Stimulated activated CD8-positive, alpha-beta memory T cell treated with anti-CD3 and anti-CD28 coated beads, Interleukin-4, amount 100 ng/mL, for 24 hours (primary cell): Measurements from ENCODE around the gene AGBL1.

Source experiments
- DNase-seq: peaks from one replicate; pipeline ENCODE4 v3.0.0-alpha.2; 2020; ENCODE audit warnings: low read depth

Gene AGBL1

DNA sequence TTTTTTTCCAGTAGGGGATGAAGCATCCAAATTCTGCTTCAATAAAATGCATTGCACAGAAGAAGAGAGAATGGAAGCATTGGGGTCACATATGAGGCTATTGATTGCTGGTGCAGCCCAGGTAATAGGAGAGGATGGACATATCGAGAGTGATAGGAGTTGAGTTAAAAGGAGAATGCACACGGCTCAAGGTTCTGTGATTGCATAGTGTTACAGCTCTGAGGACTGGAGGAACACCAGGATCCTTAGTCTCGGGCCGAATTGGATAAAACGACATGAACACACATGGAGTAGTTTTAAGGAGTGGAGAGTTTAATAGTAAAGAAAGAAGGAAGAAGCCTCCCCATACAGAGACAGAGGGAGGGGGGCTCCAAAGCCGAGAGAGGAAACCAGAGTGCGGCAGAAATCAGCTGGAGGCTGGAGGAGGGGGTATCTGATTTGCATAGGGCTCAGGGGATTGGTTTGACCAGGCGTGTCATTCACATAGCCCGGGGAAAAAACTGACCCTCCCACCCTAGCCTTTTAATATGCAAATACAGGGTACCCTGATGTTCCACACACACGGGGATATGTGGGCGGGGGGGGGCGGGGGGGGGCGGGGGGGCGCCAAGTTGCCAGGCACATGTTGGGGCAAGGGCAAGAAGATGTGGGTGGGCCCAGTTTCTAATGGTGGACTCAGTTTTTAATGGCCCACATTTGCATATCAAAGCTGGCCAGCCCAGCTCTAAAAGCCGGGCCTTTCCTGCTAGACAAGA, 156.9 kb downstream of the AGBL1 start:
- no peak for DNase-seq

DNA sequence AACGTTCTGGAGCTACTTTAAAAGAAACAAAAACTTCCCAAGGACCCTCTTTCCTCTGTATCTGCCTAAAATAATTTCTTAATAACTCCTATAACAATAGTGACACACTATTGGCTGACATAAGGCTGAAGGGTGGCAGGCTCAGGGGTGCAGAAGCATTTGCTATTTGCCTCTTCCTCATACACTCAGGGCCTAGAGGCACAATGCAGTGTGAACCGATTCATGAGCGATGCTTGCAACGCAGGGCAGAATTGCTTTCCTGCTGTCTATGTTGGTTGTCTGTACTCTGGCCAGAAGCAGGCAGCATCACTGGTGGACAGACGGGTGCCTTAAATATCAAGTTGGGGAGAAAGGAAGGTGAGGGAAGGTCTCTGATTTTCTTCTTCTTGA, 157.4 kb downstream of the AGBL1 start:
- DNase-seq = no peak

DNA sequence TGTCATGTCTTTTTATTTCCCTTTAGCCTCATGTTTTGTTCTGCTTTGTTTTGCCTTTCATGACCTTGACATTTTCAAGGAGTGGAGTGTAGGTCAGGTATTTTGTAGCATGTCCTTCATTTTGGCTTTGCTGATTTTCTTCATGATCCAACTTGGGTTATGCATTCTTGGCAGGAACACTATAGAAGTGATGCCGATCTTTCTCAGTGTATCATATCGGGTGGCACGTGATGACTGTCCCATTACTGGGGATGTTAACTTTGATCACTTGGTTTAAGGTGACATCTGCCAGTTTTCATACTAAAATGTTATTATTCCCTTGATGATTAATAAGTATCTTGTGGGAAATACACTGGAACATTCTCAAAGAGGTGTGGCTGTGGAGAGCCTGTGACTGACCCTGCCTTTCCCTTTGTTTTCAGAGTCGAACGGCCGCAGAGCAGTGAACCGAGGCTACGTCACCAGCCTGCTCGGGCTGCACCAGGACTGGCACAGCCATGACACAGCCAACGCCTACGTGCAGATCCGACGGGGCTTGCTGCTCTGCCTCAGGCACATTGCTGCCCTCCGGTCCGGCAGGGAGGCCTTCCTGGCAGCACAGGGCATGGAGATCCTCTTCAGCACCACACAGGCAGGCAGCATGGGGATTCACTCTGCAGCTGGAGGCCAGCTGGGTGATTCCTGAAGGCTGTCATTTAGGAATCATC, 167.7 kb downstream of the AGBL1 start:
- DNase-seq = no peak

DNA sequence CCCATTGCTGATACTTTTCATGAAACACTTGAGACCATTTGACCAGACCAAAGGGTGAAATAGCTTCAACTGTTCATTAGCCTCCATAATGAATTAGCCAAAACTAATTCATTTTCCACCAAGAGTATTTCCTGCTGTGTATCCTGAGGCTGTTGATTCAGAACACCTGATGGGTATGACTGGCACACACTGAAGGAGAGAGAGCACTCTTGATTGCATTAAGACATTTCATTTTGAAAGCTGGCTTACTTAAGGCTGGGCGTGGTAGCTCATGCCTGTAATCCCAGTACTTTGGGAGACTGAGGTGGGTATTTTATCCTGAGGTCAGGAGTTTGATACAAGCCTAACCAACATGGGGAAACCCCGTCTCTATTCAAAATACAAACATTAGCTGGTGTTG, 175.6 kb downstream of the AGBL1 start:
- DNase-seq = no peak

DNA sequence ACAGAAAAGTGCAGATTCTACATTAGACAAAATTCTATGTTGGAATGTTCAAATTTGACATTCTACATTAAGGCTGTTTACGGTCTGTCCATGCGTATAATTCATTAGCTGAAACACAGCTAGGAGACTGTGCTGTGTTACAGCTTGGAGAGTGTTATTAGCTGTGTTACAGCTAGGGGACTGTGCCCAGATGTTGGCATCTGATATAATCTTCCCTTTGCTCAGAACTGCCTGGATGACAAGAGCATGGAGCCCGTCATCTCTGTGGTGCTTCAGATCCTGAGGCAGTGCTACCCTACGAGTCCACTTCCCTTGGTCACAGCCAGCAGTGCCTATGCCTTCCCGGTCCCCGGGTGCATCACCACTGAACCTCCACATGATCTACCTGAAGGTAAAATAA, 177.0 kb downstream of the AGBL1 start:
- DNase-seq = no peak

DNA sequence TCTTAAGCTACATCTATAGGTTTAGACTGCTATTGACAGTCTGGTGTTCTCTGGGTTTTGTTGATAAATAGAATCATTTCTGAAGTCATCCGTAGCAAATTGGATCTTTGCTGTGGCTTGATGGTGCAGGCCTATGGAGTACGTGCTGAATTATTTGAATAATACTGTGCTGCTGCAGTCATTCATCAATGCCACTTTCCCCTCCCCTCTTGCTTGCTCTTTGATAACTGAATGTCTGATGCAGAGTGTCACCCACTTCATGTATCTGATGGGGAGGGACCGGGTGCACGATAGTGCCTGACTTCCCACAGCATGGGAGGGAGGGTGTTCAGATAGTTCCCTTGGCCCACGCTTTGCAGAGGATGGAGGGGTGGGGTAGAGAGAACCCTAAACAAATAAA, 179.9 kb downstream of the AGBL1 start:
- DNase-seq = no peak

DNA sequence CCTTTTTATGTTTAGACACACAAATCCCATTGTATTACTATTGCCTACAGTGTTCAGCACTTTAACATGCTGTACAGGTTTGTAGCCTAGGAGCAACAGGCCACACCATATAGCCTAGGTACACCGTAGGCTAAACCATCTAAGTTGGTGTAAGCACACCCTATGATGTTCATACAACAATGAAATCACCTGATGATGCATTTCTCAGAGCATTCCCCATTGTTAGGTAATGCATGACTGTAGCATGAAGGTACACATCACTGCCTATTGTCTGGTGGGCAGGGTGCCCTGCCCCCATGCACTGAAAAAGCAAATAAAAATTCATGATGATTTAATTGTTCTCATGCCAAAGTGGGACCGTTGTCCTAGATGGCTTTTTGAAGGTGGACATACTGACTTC, 183.6 kb downstream of the AGBL1 start:
- no peak for DNase-seq

DNA sequence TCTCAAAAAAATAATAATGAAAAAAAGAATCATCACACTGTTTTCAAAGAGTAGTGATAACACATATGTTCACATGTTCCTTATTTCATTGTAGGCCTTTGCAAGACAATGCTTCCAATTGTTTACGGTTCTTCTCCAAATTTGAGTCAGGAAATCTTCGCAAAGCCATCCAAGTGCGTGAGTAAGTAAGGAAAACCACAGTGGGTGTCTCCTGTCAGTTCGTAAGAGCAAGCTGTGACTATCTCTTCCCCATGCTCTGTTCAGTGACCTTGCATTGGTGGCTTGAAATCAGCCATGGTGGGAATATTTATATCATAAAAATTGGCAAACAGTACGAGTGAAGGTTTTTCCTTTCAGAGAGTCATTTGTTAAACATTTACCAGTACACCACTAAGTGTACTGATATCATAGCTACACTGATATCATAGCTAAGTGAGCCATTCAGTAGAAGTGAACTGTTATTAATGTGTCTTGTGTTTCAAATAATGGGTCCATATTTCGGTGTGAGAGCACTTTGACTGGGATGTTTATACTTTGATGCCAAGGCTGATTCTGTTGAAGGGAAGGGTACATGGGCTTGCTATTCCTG, 187.3 kb downstream of the AGBL1 start:
- DNase-seq = no peak

DNA sequence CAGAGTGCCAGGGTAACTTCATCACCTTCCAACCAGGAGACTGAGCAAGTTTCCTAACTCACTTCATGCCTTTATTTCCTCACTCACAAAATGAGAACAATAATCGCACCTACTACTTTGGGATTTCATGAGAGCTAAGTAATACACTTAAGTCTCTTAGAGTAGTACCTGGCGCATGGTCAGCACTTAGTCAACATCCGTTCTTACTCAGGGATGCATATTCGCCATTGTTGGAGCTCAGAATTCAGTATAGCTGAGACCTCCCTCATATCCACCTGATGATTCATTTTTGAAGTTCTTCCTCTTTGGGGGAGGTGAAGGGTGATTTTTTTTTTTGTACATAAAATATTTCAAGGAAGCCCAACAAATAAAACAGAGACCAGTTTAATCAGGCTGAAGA, 188.2 kb downstream of the AGBL1 start:
- no peak for DNase-seq

DNA sequence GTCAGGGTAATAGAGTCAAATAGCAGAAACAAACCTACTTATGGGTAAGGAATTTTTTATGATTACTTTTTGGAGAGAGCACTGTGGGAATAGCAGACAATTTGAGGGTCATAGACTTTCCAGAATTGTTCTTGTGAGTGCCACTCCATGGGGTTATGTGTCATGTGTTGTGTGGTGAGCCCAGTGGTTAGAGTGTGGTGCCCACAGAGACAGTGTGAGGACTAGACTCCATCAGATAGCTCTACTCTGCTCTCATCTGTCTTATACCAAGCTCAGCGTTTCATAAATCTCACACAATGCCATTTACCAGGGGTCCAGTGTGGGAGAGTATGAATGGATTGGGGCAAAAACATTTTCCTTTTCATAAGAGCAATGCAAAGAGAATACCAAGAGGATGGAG, 188.9 kb downstream of the AGBL1 start:
- no peak for DNase-seq

DNA sequence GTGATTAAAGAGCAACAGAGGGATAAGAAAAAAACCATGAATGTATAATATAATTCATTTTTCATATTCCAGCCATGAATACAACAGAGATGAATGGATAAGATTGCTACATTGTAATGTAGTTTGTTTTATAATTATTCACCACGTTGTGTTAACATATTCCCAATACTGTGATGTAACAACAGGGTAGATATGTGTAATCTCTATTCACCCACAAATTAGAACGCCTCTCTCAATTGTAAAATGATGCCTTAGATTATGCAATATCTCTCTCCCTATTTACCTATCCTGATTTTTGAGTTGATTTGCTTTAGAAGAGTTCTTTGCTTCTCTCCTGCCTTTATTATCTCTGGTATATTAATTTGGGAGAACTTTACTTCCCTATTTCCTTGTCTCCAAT, 193.6 kb downstream of the AGBL1 start:
- DNase-seq = no peak

DNA sequence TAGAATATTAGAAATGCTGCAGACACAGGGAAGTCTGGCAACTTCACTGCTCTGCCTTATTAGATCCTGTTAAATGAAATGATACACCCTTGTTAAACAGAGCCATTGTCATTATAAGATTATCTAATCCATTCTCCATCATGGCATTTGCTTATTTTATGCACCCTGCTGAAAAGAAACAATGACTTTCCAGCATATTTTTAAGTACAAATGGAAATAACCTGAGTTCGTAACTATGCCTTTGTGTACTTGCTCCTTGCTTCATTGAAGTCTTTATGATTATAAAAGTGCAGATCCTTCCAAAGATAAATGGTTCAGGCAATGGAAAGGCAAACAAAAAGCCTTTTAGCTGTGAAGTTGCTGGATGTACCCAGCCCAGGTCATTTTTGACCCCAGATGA, 195.7 kb downstream of the AGBL1 start:
- no peak for DNase-seq

DNA sequence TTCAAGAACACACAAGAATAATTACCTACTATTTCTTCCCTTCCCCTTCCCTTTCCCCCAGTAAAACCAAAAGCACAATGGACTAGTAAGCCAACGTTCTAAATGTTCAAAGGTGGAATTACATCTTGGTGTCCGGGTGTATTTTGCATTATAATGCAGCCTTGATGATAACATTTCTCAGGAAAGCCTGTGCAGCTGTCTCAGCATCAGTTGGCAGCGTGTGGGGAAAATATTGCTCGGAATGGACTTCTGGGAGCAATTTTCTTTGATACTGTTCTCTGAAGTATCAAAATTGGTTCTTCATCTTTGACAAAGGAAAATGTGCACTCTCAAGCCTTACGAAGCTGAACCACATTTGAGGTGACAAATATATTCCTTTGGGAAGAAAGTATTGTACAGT, 198.9 kb downstream of the AGBL1 start:
- DNase-seq = no peak

DNA sequence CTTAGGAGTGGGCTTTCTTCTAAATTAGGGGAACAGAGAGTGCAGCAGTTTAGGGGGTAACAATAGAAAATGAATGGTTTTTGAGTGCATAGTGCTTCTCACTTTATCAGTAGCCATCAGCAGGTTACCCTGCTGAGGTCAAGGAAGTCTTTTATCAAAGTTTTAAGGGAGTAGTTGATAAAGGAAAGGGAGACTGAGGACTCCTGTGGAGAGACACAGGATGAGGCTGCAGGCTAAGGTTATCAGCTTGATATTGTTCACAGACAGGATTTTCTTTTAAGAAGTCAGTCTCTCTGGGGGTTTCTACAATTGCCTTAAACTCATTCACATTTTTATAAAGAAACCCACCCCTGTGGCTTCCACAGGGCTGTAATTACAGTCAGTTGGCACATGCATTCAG, 205.0 kb downstream of the AGBL1 start:
- DNase-seq = no peak

DNA sequence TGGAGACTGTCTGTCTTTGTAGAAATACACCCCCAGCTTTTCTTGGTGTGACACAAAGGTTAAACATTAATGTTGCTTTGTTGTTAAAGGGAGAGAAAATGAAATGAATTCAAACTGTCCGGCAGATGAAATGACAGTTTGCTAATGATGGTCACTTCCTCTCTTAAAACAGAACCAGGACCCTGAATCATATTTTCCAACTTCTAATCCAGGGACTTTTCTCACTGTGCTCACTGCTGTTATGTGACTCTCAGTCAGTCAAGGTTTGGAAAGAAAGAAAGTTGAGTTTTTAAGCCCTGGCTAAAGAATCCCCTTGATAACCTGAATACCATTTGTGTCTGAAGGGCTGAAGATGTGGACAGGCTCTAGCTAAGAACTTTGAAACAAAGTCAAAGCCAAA, 215.8 kb downstream of the AGBL1 start:
- DNase-seq = no peak

DNA sequence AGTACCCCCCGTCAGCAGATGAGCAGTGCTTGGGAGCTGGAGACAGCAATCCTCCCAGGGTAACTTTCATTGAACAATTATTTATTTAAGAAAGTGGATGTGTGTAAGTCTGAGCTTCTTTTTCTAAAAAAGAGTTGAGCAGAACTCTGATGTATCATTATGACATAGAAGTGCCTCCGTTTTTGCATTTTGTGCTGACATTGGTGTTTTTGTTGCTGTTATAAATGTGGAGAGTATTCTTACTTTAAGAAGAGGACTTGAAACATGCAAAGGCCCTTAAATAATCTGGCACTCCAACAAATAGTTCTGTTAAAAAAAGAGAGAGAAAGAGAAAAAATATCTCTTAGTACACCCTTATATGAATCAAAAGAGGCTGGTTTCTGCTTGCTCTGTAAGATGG, 217.1 kb downstream of the AGBL1 start:
- no peak for DNase-seq

DNA sequence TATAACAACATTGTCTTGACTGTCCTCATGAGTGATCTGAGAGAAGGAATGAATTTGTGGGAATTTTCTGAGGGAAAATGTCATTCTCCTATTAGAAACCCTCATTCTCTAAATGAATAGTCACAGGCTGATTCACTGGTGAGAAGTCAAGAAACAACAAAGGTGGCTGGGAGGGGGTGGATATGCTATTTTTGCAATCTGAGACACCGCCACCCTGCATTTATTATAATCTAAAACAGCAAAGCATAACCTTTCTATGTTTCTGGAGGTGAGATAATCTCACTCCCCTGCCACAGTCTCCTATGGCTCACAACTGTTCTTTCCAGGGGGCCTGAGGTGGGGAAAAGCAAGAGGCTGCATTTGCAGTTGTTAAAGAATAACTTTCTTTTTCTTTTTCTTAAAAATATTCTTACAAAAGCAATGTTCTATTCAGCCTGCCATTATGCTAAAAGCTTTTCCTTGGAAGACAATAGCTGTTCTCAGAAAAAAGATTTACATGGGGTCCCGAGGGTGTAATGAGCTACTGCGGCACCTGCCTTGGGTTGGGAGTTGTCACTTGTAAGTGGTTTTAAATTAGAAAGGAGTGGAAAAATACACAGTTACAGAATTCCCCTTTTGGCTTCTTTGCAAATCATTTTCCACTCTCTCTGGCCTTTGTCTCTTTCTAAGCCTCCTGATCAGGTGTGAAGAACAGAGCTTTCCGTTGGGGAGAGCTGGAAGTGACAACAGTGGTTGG, 220.9 kb downstream of the AGBL1 start:
- DNase-seq = no peak

DNA sequence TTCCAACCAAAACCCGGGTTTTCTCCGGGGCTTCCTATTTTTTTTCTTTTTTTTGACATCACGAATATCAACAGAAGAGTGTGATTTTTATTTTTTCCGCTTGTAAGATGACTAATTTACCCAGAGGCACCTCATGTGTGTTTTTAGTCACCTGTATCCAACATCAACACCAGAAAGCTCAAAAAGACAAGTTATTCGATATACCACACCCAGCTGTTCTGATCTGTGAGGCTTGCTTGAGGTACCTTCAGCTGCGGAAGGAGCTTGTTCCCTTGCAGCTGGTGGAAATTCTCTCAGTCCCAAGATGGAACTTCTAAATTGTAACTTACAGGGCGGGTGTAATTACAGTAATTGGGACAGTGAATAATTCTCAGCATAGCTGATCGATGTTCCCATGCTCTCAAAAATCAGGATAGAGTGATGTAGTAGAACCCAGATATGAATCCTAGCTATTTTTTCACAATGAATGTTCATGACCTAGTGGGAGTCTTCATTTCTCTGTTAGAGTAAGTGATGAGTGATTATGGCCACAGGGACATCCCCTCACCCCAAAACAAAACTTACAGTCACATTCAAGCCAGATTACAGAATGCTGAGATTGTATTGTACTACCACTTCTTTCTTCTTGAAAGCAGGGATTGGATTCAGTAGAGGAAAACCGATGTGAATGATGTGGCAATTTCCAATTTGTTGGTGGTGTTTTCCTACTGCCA, 232.1 kb downstream of the AGBL1 start:
- no peak for DNase-seq

DNA sequence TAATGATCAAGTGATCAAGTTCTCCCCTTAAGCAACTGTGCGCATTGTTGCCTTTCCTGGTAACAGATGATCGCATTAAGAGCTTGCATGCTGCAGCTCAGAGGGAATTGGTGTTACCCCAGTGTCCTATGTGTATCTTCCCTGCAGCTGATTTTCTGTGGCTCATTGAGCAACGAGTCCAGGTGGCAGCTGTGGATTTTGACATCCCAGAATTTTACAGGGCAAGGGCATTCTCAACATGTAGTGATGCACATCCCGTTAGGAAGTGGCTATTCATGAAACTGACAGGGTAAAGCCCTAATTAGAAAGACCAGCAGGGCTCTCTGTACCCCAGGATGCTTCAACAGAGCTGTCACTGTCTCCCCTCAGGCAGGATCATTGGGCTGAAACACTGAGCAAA, 232.8 kb downstream of the AGBL1 start:
- DNase-seq = no peak

DNA sequence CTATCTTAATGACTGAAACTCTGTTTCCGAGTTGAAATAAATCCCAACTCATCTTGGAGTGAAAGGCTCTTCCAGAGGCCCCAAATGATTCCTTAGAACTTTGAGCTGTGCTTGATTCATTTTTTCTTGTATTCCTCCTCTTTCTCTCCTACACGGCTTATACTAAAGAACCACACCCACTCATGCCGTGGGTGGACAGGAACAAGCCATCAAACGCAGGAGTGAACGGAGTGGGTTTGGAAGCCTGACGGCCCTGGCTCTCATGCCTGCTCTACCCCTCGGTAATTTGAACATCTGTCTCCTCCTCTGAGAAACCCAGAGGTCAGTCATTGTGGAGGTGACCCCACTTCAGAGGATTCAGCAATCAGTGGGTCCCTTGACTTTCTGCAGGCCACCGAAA, 236.5 kb downstream of the AGBL1 start:
- no peak for DNase-seq

DNA sequence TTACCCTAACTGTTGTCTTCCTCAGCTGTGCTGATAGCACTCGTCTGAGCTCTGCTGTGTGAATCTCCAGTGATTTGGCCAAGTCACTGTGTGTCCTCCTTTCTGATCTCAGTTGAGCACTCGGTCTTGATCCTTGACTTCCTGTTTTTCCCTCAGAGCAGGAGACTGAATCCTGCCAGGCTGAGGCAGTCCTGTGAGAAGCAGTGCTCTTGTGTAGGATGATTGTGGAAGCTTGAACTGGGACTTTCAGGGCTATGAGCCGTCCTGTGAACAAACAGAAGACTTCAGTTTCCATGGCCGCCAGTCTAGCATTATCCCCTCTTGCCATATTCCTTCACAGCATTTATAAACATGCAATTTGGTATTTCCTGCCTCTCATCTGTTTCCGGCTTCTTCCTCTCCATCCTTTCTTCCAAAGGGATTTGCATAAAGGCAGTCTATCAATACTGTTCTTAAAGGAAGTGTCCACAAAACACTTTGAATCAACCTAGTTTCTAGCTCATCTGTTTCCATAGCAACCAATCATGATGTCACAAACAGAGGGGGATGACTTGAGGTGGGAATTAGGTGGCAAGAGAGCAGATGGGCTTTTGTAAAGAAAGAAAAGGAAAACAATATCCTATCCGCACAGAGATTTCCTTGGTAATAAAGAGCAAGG, 237.2 kb downstream of the AGBL1 start:
- no peak for DNase-seq

DNA sequence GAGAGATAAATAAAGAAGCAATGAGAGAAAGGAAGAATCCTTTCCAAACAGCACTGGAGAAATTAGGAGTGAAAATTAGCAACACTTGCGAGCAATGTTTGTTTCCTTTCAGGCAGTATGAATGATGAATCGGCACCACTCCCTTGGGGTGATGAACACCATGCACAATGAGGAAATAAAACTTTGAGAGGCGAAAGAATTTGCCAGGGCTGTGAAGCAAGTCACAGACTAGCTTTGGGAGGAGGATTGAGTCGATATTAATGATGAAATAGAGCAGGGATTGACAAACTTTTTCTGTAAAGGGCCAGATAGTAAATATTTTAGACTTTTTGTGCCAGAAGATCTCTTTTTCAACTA, 237.7 kb downstream of the AGBL1 start:
- no peak for DNase-seq
